CD4-positive, alpha-beta T cell treated with Interleukin-2 at 100 ng/mL for 4 hours (primary cell): ENCODE data around the gene PARD6A.
"Not testable (repeated sequence)": the region's sequence is repeated elsewhere in the genome, so short reads cannot be mapped to it uniquely, and the experiment has no call there.

Experiments used
- DNase-seq: peaks from one replicate; pipeline ENCODE4 v3.0.0-alpha.2; 2020; ENCODE audit warnings: low spot score

The PARD6A gene

GRCh38 chr16:67667453-67667816 lies 6.7 kb downstream of the PARD6A start:
- no peak for DNase-seq

GRCh38 chr16:67667817-67668494 lies 7.2 kb downstream of the PARD6A start:
- DNase-seq = peak; percentile 83

DNA sequence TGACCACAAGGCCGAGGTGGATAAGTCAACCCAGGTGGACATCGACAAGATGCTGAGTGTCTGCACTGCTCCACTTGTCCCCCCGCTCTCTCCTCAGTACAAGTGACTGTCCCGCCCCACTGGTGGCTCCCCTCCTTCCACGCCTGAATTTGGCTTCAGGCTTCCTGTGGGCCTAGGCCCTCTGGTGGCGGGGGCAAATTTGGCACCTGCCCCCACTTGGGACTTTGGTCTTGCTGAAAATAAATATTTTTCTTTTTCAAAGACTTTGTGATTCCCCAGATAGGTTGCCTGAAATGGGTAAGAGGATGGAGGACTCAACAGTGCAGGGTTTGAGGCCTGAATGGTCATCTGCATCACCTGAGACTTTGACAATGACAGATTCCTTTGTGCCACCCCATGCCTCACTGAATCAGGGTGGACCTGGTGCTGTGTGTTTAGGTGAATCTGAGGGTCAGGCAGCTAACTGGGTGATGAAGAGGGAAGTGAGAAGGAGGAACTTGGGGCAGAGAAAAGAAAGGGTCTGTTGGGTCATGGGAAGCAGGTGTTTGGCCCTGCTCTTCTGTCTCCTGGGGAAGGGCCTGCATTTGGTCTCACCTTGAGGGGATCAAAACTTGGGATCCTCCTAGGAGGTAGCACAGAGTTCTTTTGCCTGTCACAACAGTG lies 7.9 kb downstream of the PARD6A start:
- peak; percentile 12 for DNase-seq

- no peak for DNase-seq
Observed at GRCh38 chr16:67669499-67670101, 8.8 kb downstream of the PARD6A start.

DNA sequence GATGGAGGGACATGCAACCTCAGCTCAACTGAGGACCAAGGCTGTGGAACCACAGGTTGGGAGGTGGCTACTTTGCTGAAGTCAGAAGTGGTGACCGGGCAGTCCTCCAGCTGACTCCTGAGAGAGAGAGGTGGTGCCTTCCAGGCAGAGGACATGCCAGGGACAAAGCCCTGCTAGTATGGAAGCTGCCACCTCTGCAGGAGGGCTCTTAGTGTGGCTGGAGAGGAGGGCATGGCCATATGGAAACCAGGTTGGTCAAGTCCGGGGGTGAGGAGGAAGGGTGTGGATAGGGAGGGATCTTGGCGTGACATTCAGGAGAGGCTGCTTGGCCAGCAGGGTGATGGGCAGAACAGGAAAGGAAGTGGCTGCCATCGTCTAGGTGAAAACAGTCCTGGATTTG lies 11.5 kb downstream of the PARD6A start:
- no peak for DNase-seq

DNA sequence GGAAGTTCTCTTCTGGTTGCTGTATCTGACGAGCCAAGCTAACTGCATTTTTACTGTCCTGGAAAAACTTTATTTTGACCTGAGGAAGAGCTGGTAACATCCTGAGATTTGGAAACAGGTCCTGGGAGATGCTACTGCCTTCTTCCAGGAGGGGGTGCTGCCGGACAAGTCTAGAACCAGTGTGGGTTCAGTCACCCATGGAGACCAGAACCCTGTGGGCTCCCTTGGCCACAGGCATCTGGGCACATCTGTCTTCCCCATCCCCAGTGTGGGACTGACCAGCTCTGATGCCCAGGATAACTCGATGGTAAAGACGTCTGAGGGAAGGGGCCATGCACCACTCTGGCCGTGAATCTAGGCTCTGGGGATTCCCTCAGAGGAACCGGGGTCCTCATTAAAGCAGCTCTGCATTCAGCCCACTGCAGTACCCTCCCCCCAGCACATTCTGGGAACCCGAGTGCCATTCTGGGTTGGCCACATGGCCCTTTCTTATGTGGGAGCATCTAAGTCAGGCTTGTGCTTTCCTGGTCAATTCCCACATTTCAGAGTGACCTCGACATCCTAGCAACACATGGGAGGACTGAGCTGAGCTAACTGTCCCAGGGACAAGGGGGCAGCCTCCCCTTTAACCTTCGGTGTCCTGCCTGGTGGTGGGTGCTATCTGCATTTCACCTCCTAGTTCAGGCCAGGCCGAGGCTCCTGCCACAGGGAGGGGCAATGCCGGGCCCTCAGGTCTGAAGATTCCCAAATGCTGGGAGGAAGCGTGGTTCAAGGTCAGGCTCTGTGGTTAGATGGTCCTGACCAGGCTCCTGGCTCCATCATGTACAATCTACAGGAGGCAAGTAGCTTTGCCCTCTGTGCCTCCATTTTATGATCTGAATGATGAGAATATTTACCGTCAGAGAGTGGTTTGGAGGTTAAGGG lies 12.2 kb downstream of the PARD6A start:
- peak; percentile 52 for DNase-seq

DNA sequence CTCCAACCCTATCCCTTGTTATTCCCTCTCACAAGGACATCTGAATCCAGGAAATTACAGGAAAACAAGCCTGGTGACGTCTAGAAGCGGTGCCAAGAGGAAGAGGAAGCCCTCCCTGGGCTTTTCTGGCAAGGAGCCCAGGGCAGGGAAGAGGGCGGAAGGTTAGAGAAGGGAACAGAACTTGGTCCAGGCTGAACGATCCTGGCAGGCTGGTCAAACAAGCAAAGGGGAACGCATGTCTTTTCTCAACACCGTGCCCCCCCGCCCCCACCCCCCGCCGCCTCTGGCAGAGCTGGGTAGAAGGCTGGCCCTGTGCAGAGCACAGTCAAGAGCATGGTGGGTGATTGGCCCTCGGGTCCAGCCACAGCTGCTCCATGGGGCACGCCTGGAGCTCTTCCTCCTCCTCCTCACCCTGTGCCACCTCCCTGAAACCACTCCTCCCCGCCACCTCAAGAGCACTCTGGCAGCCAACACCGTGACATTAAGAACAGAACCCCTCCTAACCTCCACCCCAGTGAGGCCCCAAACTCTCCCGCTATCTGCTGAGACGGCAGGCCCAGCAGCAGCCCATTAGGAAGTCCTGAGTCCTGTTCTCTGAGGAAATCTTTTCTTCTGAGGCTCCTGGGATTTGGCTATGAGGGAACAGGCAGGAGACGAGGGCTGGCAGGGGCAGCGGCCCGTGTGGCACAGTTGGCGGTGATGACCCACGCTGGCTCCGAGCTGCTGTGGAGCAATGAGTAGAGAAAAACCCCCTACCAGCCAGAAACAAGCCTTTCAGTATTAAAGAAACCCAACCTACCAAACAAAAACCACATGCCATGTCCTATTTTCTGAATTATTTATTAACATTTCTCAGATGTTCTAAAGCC lies 13.2 kb downstream of the PARD6A start:
- no peak for DNase-seq

DNA sequence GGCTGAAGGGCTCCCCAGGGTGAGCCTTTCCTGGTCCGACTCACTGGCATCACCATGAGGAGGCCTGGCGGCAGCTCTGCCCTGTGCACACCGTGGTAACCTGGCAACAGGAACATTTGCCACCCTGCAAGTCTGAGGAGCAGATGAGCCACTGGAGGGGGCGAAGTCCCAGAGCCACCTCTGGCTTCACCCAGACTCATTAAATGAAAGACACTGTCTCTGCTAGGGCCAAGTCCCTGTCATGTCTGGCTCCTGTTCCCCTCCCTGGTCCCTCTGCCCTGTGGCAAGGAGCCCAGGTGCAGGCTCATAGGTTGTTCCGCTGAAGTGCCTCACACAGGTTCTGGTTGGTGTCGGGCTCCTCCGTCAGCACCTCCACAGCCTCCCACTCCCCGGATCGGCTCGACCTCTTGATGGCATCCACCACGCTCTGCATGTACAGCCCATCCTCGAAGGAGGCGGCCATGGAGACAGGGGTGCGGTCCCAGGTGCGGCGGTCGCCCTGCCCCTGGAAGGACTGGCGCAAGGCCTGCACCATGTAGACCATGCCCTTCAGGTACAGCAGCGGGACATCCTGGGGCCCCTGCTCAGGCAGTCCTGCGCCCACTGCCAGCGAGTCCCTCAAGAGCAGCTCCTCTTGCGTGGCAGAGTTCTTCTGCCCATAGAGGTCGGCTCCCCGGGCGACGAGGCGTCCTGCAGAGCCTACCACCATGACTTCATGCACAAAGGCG lies 14.3 kb downstream of the PARD6A start:
- DNase-seq = no peak

DNA sequence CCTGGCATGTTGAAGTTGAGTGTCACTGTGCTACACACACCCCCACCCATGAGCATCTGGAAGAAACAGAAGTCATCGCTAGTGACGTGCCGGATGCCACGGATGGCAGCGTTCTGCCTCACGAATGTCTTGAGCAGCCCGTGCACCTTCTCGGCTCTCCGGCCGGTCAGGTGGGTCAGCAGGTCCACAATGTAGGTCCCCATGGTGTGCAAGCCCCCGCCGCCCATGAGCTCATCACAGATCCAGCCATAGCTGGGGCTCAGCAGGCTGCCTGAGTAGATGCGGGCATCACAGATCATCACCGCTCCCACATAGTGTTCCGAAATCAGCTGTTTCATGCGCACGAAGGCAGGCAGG lies 14.8 kb downstream of the PARD6A start:
- DNase-seq = no peak

DNA sequence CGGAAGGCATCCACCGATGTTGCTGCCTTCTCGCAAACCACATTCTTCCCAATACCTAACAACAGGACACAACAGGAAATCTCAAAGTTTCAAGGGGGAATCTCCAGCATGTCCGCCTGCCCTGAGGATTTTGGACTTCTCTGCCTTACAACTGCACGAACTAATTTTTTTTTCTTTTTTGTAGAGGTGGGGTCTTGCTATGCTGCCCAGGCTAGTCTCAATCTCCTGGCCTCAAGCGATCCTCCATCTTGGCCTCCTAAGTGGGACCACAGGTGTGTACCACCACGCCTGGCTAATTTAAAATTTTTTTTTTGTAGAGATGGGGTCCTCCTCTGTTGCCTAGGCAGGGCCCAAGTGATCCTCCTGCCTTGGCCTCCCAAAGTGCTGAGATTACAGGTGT lies 15.2 kb downstream of the PARD6A start:
- no peak for DNase-seq

DNA sequence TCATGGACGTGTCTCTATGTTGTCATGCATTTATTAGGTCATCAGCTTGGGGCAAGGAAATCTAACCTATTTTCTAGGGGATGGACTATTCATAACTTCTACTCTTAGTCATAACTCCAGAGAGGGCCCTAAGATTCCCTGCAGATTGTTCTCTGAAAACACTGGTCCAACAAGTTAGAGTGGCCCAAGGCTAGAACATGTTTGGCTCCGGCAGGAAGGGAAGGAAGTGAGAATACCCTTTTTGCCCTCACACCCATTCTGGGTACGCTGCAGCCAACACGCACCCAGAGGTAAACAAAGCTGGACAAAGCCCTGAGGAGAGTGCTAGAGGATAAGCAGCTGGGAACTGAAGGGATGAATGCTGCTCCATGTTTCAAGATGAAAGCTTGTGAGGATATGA lies 15.8 kb downstream of the PARD6A start:
- no peak for DNase-seq

GRCh38 chr16:67676939-67677338 lies 16.2 kb downstream of the PARD6A start:
- no peak for DNase-seq

DNA sequence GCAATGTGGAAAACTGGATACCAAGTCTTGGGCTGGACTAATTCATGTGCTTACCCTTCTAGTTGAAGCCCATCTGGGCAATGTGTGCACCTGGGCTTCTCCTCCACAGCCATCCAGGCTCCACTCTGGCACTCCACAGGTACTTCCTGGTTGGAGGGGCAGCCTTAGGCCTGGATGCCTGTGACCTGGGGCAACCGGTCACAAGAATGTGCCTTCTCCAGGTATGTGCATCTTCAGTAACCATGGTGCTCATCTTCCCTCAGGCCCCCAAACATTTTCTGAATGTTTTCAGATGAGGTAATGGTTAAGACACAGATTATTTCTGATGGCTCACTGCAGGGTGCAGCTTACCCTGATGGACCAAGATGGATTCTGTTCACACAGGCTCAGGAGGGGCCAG lies 17.0 kb downstream of the PARD6A start:
- DNase-seq = no peak

- DNase-seq = no peak
Observed at GRCh38 chr16:67678354-67679023, 17.7 kb downstream of the PARD6A start.

DNA sequence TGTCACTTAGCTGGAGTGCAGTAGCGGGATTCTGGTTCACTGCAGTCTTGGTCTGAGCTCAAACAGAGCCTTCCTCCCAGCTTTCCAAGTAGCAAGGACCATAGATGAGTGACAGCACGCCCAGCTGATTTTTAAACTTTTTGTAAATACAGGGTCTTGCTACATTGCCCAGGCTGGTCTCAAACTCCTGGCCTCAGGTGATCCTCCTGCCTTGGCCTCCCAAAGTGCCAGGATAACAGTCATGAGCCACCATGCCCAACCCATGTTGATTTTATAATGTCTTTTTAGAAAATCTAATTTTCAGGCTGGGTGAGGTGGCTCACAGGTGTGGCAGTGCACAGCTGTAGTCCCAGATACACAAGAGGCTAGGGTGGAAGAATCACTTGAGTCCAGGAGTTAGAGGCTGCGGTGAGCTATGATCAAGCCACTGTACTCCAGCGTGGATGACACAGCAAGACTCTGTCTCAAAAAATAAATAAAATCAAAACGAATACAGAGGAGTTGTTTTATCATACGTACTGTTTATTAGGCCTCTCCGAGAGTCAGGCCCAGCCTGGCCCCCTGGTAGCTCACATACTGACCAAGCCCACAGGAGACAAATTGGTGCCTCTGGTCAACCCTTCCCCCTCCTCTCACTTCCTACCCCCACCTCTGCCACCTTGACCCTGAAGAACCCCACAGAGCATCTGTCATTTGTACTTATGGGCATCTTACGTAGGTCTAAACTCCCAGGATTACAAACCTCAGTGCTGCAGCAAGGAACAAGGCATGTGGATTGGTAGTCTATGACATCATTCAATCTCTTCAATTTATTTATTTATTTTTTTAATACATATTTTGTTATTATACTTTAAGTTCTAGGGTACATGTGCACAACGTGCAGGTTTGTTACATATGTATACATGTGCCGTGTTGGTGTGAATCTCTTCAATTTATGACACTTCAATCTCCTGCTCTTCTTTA lies 19.5 kb downstream of the PARD6A start:
- no peak for DNase-seq

DNA sequence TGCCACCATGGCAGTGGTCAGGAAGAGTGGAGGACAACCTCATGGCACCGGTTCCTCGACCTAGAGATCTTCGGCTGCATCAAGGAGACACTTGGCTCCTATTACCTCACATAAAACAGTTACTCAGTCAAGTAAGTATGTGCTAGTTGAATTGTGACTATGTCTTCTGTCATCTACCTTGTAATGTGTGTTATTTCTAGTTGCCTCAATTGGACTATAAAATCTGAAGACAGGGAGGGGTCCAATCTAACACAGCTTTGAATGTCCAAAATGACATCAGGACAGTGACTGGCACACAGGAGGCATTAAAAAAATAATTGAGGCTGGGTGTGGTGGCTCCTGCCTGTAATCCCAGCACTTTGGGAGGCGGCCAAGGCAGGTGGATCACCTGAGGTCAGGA lies 23.0 kb downstream of the PARD6A start:
- no peak for DNase-seq

- no peak for DNase-seq
Observed at GRCh38 chr16:67685388-67686112, 24.8 kb downstream of the PARD6A start.

- not testable (repeated sequence) for DNase-seq
Observed at GRCh38 chr16:67693517-67694285, 32.9 kb downstream of the PARD6A start.
